GM19043 (cell line): ENCODE measurements around the gene RGS21.
"Not testable (repeated sequence)": the region's sequence is repeated elsewhere in the genome, so short reads cannot be mapped to it uniquely, and the experiment has no call there.

Experiments used
- ATAC-seq: cut with Tn5 transposase; IDR thresholded peaks from one replicate; pipeline ENCODE4 v1.9.1; 2021; ENCODE audit warnings: low read depth; ENCODE audit not compliant: unreplicated experiment

The RGS21 gene, protein sequence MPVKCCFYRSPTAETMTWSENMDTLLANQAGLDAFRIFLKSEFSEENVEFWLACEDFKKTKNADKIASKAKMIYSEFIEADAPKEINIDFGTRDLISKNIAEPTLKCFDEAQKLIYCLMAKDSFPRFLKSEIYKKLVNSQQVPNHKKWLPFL

DNA sequence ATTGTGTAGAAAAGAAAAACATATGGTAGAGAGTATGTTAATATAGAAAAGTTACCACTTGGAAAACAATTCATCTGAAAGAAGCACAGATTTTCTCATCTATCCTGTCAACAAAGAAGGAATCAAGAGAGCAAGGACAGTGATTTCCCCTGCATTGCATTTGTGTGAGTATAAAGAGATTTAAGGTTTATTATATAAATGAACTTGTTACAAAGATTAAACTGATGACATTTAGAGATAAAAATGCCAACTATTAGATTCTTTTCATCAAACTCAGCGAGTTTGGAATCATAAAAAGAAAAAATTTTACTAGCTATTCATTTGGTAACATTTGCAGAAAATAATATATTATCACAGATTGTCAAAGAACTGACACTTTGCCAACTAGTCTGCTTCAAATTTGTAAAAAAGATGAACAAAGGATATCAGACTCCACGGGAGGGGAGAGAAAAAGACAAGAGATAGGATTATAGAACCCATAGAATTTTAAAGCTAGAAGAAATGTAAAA is at the start of gene RGS21:
Gene RGS21 (plus strand): TSS at position 51 of the 509 bp plus-strand sequence. CDS start 26,045 bp downstream, outside the sequence.
- no peak for ATAC-seq

DNA sequence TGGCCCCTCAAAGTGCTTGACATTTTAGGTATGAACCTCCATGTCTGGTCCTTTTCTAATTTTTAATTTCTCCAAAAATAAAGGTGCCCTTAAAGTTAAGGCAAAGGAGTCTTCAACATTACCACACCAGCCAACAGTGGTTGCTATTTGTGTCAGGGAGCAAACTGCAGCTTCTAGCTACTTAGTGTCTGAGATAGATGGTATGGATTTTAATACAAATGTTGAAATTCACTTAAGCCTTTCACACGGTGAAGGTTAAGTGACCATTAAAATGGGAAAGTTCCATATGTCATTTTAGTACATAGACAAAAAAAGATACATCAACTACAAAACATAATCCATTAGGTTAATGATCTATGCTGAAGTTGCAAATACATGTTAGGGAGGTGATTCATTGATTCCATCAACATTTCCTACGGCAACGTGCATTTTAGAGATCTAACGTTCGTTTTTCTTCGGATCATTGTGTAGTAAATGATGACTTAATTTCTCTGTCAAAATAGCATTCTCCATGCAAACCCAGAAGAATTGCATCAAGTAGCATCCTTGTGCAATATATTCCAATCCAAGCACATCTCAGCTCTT is 48.2 kb upstream of the RGS21 start:
- no peak for ATAC-seq

DNA sequence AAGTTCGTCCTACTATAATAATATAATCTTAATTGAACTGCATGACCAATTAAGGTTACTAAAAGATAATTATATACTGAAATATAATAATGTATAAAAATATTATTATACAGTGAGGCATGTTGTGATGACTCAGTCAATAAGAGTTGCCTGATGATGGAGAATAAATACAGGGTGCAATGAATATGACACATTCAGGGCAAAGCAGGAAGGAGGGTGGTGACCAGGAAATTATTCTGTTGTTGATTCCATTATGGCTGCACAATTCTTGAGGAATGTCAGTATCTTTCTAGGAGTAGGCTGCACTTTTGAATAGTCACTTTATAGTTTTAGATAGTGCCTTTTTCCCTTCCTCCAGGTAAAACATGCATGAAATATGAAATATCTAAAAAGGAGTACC is 46.4 kb upstream of the RGS21 start:
- ATAC-seq = no peak

DNA sequence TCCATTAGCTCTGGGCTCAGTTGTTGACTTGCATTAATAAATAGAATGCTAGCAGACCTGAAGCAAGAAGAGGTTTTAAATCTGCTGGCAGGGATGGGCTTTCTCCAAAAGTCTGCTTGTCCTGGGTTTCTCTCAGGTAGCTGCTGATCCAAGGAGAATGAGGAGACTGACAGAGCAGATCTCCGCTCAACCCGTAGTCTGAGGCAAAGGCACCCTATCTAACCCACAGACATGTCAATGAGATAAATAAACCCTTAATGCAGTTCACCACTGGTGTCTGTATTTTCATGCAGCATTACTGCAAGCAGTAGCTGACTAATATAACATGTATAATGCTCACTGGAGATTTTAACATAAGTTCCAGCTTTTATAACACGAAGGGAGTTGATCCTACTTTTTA is 44.1 kb upstream of the RGS21 start:
- ATAC-seq = no peak

DNA sequence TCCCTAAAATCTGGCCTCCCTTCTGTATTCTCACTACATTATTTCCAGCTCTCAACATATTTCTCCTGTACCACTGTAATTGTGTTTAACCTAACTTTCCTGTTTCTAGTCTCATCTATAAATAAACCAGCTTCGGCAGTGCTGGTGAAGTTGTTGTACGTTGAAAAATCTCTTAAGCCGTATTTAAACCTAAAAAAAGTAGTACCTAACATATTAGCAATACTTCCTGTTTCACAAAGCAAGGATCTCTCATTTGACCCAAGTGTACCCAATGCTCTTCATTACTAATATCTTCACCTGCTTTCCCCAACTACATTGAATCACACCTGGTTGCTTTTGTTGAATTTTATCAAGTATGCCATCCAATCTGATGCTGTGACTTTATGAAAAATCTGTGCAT is 42.2 kb upstream of the RGS21 start:
- no peak for ATAC-seq

DNA sequence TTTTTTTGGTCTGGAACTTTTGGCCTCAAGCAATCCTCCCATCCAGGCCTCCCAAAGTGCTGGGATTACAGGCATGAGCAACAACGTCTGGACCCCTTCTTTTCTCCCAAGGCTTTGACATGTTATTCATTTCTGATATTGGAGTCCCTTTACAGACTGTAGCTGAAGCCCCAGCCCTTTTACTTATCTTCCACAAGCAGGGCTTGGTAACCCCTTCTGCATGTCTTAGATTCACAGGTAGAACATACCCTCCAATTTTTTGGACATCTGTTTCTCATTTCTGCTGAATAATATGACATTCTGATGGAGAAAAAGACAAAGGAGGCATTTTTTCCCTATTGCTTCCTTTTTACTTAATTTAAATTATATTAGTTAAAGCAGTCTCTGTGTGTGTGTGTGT is 39.2 kb upstream of the RGS21 start:
- ATAC-seq = no peak

DNA sequence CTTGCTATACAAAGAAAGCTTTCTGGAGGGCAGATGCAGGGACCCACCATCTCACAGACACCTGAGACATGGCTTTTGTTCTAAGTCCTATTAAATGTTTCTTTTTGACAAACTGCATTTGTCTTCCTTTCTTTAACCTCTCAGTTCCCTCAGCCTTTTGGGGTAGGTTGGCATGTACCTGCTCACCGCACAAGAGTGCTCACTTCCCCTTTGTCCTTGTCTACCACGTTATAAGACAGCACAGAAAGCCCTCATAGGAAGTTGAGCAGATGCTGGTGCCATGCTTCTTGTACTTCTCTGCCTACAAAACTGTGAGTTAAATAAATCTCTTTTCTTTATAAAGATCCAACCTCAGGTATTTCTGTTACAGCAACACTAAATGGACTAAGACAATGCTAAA is 31.9 kb upstream of the RGS21 start:
- no peak for ATAC-seq

DNA sequence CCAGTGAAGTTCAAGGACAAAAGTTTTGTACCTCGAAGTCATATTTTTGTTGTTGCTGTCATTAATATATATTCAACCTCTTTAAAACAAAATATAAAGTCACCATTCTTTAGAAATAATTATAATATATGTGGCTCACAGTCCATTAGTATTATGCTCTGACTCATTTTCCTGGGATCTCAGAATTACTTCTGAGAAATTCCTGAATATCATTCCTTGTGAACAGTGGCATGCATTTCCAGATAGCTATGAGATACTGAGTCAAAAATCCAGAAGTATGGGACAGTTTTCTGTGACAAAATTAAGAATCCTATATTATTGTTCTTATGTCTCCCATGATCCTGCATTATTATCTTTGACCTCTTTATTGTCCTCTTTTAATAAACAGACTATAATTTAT is 13.8 kb upstream of the RGS21 start:
- no peak for ATAC-seq

DNA sequence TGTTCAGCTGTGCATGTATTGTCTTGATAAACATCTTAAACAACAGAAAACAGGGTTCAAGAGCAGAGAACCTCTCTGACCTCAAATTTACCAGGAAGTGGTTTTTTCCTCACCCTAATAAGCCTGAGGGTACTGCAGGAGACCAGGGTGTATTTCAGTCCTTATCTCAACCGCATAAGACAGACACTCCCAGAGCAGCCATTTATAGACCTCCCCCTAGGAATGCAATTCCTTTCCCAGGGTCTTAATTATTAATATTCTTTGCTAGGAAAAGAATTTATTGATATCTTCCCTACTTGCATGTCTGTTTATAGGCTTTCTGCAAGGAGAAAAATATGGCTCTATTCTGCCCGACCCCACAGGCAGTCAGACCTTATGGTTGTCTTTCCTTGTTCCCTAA is 8.5 kb upstream of the RGS21 start:
- ATAC-seq = not testable (repeated sequence)

DNA sequence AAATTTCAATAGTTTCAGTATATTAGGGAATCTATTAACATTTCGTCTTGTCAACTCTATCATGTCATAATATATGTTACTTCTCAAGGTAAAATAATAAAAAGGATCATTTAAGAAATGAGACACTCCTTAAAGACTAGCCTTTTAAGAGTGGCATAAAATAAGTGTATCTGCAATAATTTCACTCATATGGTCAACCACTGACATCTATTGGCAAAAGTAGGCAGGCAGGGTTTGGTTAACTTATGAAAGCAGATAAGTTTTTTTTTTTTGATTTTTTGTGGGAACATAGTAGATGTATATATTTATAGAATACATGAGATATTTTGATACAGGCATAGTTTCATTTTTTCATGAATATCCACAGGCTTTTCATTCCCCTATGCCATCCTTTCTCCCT is 5.5 kb upstream of the RGS21 start:
- no peak for ATAC-seq

DNA sequence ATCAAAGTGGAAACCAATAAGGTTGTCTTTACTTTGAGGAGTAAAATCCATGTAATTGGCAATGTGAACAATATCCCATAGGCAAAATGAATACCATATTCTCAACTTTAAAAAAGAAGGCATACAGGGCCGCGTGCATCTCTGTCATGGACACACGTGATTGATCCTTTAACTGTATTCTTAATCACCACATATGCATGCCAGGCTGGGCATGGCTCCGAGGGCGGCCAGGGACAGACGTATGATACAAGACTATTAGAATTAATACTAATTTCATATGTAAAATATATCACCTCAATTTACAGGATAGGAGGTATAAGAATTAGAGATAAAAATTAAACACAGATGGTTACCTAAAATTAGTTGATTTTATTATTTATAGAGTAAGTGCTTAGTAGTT is 11.2 kb downstream of the RGS21 start:
- ATAC-seq = no peak

DNA sequence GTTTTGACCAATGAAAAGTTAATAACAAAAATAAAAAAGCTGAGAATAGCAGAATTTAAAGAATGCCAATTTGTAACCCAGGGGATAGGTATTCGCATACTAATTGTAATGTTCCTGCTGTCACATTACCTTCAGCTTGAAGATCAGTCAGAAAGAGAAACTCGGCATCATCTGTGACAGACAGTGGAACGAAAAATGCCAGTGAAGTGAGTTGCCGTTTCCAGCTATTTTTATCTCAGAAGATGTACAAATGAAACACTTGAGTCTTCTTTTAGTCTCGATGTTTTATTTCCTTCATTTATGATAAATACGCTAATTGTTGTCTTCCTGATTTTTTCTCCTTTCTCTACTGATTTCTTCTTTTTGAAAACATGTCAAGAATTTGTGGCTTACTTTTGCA is 26.1 kb downstream of the RGS21 start:
- no peak for ATAC-seq

DNA sequence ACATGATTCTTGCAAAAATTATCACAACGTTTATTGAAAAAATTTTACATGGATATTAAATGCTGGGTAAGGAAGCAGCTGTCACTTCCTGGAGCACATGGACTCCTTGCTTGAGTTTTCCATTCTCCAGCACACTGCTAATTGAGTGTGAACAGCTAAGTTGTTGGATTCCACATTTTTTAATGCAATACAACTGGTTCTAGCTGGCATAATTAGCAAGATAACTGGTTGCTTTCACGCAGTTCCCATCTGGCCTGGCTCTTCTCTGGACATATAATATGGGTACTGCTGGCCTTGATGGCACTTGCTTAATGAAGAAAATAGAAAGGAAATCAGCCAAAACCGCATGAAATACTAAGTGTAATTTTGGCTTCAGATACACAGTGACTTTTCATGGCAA is 26.6 kb downstream of the RGS21 start:
- ATAC-seq = no peak

DNA sequence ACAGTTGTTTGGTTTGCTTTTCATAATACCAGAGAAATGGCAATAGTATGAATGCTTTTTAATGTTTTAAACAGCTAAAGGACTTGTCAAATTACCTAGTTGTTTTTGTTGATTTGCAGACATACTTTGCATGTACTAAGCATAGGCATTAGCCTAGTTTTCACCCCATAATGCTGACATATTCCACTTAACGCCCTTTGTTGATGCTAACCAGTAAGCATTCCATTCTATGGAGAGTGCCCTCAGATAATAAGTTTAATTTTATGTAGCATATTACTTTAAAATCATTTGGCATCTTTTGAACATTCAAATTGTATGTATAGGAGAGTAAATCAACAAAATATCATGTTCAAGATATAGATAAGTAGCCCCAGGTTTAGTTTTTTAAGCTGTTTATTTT is 32.5 kb downstream of the RGS21 start:
- ATAC-seq = no peak

DNA sequence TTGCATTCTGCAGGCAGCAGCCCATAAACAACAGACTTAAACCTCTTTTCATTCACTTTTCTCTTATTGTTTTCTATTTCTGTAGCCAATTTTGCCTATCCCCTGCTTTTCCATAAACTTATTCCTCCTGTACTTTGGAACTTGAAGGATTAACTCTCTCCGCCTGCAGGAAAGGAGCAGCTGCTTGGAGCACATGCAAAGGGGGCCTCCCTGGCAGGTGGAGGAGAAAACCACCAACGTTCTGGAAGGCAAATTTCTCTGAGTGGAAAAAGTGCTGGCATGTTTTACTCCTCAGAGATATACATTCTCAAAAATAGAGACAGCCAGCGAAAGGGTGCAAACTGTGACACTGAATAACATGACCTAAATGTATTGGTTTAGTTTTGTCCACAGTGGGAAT is 33.6 kb downstream of the RGS21 start:
- no peak for ATAC-seq

DNA sequence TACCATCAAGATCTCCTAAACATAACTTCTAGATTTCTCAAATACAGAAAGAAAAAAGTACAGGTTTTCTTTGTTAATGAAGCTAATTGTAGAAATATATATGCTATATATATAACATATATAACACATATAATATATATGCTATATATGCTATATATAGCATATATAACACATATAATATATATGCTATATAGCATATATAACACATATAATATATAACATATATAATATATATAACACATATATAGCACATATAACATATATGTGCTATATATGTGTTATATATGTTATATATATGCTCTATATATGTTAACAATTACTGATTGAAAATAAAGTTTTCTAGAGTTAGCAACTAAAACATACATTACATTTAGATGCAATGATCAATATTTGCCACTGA is 34.8 kb downstream of the RGS21 start:
- no peak for ATAC-seq

DNA sequence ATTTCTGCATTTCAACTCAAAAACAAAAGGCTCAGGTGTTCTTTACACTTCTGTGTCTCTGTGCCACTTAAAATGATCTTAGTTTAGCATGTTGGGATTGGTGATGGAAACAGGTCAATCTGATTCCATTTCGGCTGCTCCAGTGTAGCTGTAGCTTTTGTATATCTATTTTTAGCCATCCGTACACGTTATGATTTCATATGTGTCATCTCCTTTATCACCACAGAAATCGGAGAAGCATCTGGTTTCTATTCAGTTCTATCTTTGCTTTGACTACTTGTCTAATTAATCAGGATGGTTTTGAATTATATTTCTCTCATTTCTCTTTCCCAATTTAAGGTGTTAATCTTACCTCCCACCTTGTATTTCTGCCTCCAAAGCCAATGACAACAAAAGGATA is 41.1 kb downstream of the RGS21 start:
- ATAC-seq = no peak

DNA sequence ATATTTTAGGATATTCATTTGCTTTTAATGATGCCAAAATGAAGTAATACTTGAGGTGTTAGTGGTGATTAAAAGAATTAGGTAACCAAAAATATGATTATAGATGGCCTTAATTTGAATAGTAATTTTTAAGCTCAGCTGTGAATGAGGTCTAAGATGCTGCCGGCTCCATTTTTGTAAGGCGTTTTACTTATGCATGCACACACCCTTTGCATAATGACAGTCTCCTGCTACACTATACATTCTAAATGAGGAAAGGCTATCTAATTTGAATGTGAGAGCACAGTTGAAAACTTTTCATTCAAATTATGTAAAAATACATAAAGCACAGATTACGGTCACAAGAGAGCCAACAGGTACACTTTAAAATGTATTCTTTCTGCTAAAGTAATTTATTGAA is 41.6 kb downstream of the RGS21 start:
- no peak for ATAC-seq

DNA sequence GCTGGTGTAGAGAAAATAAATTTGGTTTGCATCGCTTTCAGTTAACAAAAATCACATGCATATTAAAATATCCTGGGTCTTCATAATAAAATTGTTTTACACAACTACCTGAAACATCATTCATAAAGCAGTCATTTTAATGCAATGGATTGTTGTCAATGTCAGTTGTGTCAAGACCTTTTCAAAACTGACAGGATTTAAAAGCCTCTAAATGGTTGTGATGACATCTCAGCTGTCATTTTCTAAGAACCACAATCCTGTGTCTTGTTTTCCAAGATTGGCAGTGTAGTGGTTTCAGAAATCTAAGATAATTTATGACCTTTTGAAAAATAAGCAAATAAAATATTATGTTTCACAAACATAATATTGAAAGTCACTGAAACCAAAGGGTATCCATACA is 42.0 kb downstream of the RGS21 start:
- ATAC-seq = no peak

DNA sequence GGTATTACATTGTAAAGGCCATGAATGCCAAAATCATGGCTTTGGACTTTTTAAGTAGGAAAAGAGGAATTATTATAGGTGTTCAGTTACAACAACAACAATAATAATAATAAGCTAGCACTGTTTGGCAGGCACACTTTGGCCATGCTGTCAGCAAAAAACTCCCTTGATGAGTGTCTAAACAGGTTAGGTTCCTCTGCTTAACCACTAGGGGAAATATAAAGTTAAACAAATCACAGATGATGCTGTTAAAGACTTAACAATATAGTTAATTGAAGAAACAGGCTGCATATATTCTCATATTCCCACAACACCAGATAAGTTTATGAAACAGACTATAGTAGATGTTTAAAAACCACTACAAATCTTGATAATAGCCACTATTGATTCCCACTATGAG is 46.4 kb downstream of the RGS21 start:
- ATAC-seq = no peak

DNA sequence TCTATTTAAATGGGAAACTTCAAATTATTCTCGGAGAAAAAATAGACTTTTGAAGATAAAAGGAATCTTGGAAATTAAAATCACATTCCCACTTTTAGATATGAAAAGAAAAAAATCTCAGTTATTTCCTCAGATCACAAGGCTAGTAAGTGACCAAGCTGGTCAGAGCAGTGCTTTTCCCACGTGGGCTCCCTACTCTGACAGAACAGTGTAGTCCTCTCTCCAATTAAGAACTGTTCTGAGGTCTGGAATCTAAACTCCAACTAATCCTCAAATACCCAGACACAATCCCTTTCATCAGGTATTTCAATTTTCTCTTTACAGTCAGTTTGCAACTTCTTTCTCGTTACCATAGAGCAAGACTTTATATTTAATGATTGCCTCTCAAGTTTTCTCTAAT is 50.6 kb downstream of the RGS21 start:
- no peak for ATAC-seq

DNA sequence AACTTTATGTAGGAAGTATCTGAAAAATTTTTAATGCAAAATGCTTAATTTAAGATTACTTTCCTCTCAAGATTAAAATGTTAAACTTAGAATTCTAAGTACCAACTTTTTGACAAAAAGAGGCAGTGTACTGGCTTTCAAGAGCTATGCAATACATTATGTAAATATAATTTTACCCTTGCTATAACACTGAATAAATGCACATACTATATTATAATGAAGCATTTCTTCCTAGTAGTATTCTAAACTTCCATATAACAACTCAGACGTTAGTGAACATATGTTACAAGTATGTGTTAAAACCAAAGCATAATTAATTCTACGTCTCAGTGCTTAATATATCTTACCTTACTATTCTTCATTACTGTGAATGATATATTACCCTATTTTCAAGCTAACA is 58.5 kb downstream of the RGS21 start:
- no peak for ATAC-seq

DNA sequence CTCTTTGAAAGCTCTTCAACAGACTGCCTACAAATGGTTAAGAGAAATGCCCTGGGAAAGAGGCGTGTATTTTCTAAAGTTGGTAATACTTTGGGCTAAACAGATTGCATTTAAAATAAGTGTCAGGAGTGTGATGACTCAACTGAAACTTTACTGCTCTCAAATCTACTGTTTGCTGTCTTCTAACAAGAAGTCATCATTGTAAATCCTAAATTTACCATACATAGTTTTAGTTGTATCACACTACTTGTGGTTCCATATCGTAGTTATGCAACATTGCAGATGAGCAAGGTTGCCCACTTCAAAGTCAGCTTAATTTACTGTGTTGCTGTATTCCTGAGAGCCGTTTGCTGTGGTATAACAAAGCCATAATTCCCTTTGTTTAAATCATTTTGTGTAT is 59.6 kb downstream of the RGS21 start:
- ATAC-seq = no peak
